Fibroblast of lung (primary cell): ENCODE data around the gene RPS6KA3.
"Not testable (repeated sequence)": the region's sequence is repeated elsewhere in the genome, so short reads cannot be mapped to it uniquely, and the experiment has no call there.

Source experiments
- CTCF ChIP-seq, 2 donors: IDR thresholded peaks in 1 of 2; conservative IDR thresholded peaks in 1 of 2; 1 replicate in 1 of 2; 2 replicates in 1 of 2; pipeline ENCODE4 v1.5.1; 2011 to 2012; ENCODE audit warnings: low read length in 2 of 2, control low read depth in 1 of 2, inconsistent platforms in 1 of 2, low read depth in 1 of 2, mild to moderate bottlenecking in 1 of 2
- EZH2 ChIP-seq: IDR thresholded peaks from 2 replicates; pipeline ENCODE4 v1.5.1; 2012; ENCODE audit warnings: low read length, control low read depth, mild to moderate bottlenecking; ENCODE audit errors: missing control alignments

- not testable (repeated sequence) for TF ChIP-seq EZH2; CTCF (conservative IDR thresholded peaks at IDR 0.05 in 1 of 2, IDR thresholded peaks at IDR 0.05 in 1 of 2; ENCODE audit: low read depth in 1 of 2, low read length in 2 of 2)
Measured at GRCh38 chrX:20250146-20250545, 16.6 kb downstream of the RPS6KA3 start.
